DMS 273 (cell line): Measurements from ENCODE around the gene NISCH.

ENCODE experiments used
- DNase-seq: peaks from one replicate; lab custom pipeline; 2025; ENCODE audit not compliant: unreplicated experiment; lab: John Stamatoyannopoulos, UW

The NISCH gene

GRCh38 chr3:52471371-52472238 lies 16.2 kb downstream of the NISCH start:
- DNase-seq = peak; percentile 57

- DNase-seq = no peak
Measured at GRCh38 chr3:52472239-52473000, 17.0 kb downstream of the NISCH start.

GRCh38 chr3:52473026-52473425 lies 17.6 kb downstream of the NISCH start:
- no peak for DNase-seq

GRCh38 chr3:52477076-52477795 lies 21.8 kb downstream of the NISCH start:
- DNase-seq = no peak

- DNase-seq = no peak
Measured at GRCh38 chr3:52477796-52478095, 22.3 kb downstream of the NISCH start.

- no peak for DNase-seq
Measured at GRCh38 chr3:52479037-52479876, 23.9 kb downstream of the NISCH start.

- no peak for DNase-seq
Measured at GRCh38 chr3:52479877-52480575, 24.6 kb downstream of the NISCH start.

GRCh38 chr3:52480768-52481715 lies 25.6 kb downstream of the NISCH start:
- DNase-seq = peak; percentile 81

GRCh38 chr3:52481819-52482521 lies 26.6 kb downstream of the NISCH start:
- DNase-seq = peak; percentile 17

GRCh38 chr3:52483081-52483480 lies 27.7 kb downstream of the NISCH start:
- no peak for DNase-seq

GRCh38 chr3:52483577-52484381 lies 28.4 kb downstream of the NISCH start:
- DNase-seq = no peak

GRCh38 chr3:52484680-52485461 lies 29.5 kb downstream of the NISCH start:
- DNase-seq = no peak

- DNase-seq = no peak
Measured at GRCh38 chr3:52487050-52487787, 31.8 kb downstream of the NISCH start.

- no peak for DNase-seq
Measured at GRCh38 chr3:52487788-52488691, 32.6 kb downstream of the NISCH start.

GRCh38 chr3:52488746-52489145 lies 33.3 kb downstream of the NISCH start:
- DNase-seq = no peak
